ENCODE measurements around the gene CENPM.
"Not testable (repeated sequence)": the region's sequence is repeated elsewhere in the genome, so short reads cannot be mapped to it uniquely, and the experiment has no call there.

Gene CENPM

GRCh38 chr22:41966225-41966606, 19.3 kb upstream of the CENPM start:
- DNase-seq (ENCODE audit: low read depth), result no peak

GRCh38 chr22:41964112-41964491, 17.1 kb upstream of the CENPM start:
- DNase-seq (ENCODE audit: low read depth), result no peak

GRCh38 chr22:41963453-41964111, 16.6 kb upstream of the CENPM start:
- no peak for DNase-seq (ENCODE audit: low read depth)

GRCh38 chr22:41957941-41958556, 11.1 kb upstream of the CENPM start:
- DNase-seq (ENCODE audit: low read depth), result no peak

- no peak for DNase-seq (ENCODE audit: low read depth)
Measured at GRCh38 chr22:41952713-41953112, 5.8 kb upstream of the CENPM start.

- DNase-seq (ENCODE audit: low read depth), result no peak
Measured at GRCh38 chr22:41951898-41952474, 5.0 kb upstream of the CENPM start, which contains the start of gene SMIM45. Gene SMIM45 (plus strand): TSS chr22:41952150.

GRCh38 chr22:41949297-41949965, 2.5 kb upstream of the CENPM start:
- DNase-seq (ENCODE audit: low read depth), result no peak

- DNase-seq (ENCODE audit: low read depth), result not testable (repeated sequence)
Measured at GRCh38 chr22:41948928-41949296, 2.0 kb upstream of the CENPM start.

- no peak for DNase-seq (ENCODE audit: low read depth)
Measured at GRCh38 chr22:41948142-41948541, 1.2 kb upstream of the CENPM start.

GRCh38 chr22:41947424-41948080, 600 bp upstream of the CENPM start:
- DNase-seq (ENCODE audit: low read depth), result no peak

- DNase-seq (ENCODE audit: low read depth), result no peak
Measured at GRCh38 chr22:41943661-41944209, 3.2 kb downstream of the CENPM start.

GRCh38 chr22:41940832-41941765, 5.9 kb downstream of the CENPM start:
- DNase-seq (ENCODE audit: low read depth), result peak; percentile 75

- DNase-seq (ENCODE audit: low read depth), result peak; percentile 92
Measured at GRCh38 chr22:41939981-41940831, 6.7 kb downstream of the CENPM start.

- no peak for DNase-seq (ENCODE audit: low read depth)
Measured at GRCh38 chr22:41936894-41937169, 10.1 kb downstream of the CENPM start.

GRCh38 chr22:41935509-41935908, 11.4 kb downstream of the CENPM start:
- no peak for DNase-seq (ENCODE audit: low read depth)

- no peak for DNase-seq (ENCODE audit: low read depth)
Measured at GRCh38 chr22:41935015-41935351, 12.0 kb downstream of the CENPM start.

- no peak for DNase-seq (ENCODE audit: low read depth)
Measured at GRCh38 chr22:41934284-41935014, 12.5 kb downstream of the CENPM start.

GRCh38 chr22:41933411-41934177, 13.4 kb downstream of the CENPM start:
- DNase-seq (ENCODE audit: low read depth), result no peak

- no peak for DNase-seq (ENCODE audit: low read depth)
Measured at GRCh38 chr22:41932353-41932752, 14.6 kb downstream of the CENPM start.
